OCI-M2 (cell line): ENCODE results near the gene ERCC1.
A peak's percentile ranks its signal among the peaks of the same experiment; 100 is the strongest.
"Not testable (repeated sequence)": the region's sequence is repeated elsewhere in the genome, so short reads cannot be mapped to it uniquely, and the experiment has no call there.

ENCODE experiments used
- DNase-seq: peaks from one replicate; lab custom pipeline; 2025; ENCODE audit not compliant: unreplicated experiment; lab: John Stamatoyannopoulos, UW

Gene ERCC1

DNA sequence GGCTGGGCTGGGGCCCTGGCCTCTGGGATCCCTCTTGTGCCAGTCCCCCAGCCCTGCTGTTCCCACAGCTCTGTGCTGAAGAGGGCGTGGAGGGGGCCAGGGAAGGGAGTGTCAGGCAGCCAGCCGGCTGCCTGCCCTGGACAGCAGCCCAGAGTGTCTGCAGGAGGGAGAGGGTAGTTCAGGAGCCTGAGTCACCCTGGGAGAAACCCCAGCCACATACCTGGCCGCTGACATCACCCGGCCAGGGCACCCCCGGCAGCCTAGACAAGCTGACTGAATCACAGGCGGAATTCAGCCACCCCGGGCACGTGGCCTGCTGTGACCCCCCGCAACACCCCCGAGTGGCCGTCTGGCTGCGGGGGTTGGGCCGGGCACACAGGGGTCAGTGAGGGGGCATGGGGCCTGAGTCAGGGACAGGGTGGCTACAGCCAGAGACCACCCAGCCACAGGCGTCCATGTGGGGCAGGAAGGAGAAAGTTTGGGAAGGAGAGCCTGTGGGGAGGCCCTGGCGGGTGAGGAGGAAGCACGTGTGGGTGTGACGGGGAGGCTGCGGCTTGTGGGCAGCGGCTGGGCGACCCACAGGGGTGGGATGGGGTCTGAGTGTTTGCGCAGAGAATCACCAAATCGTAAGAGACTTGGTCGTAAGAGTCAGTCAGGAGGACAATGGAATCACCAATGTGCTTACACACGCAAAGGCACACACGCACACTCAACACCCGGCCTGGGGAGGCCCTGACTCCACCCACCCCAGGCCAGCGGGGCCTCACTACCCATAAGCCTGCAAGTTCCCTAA, 32.2 kb upstream of the ERCC1 start:
- no peak for DNase-seq

DNA sequence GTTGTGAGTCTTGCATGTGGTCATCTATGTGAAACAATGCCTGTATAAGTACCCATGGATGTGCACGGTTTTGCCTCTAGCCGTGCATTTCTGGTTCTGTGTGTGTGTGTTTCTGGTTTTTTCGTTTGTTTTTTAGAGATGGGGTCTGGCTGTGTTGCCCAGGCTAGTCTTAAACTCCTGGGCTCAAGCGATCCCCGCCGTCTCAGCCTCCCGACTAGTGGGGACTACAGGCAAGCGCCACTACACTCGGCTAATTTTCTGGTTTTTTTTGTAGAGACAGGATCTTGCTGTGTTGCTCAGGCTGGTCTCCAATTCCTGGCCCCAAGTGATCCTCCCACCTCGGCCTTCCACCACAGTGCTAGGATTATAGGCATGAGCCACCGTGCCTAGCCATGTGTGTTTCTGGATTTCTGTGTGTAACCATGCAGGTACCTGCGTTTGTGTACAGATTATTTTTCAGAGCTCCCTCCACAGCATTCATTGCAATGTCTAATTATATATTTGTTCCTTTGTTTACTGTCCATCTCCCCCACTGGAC, 28.2 kb upstream of the ERCC1 start:
- no peak for DNase-seq

DNA sequence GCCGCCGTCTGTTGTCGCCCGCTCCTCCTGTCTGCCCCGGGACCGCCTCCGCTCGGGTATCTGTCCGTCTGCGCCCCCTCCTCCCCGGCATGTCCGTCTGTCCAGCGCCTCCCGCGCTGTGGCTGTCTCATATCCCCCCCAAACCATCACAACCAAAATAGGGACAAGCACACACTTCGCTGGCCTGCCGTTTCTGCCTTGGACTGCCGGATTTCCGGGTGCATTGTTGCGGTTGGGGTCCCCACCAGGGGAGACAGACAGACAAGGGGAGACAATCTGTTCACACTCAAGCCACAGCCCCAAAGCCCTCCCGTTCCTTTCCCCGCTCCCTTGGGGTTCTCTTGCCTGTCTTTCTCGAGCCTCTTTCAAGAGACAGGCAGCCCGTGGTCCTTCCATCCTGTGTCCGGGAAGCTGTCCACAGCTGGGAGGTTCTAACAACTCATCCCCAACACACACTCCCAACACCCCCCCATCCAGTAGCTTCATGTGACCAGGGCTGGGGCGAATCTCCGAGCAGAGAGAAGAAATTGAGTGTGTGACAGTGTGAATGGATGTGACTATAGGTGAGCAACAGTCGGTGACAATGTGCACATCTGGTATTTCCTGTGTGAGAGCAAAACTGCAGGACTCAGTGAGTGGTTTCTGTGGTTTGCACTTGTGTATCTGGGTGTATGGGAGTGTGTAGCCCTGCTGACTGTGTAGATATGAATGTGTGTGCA, 27.6 kb upstream of the ERCC1 start:
- no peak for DNase-seq

DNA sequence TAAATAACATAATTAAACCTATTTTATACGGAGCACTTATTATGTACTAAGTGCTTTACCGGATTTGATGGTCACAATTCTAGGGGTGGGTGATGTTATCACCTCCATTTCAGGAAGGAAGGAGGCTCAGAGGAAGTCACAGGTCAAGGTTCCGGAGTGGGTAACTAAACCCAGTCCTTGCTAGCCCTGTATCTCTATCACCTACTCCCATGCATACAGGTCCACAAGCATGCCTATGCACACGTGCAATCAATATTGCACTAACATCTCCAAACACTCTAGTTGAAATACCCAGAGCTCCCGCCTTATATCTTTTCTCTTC, 26.3 kb upstream of the ERCC1 start:
- no peak for DNase-seq

DNA sequence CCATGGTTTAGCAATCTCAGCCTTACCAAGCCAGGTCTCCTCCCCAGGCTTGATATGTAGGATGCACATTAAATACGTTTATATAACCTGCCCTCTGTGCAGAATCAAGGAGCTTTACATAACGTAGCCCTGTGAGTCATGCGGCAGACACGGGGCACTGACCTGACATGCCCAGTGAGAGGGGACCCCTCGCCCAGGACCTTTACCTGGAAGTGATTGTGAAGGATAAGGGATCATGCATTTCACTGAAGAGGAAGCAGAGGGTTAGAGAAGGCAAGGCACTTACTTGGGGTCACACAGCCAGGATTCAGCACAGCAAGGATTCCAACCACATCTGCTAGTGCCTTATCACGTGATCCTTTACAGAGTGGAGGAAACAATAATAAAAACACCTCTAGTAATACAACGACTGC, 25.2 kb upstream of the ERCC1 start:
- DNase-seq, result no peak

DNA sequence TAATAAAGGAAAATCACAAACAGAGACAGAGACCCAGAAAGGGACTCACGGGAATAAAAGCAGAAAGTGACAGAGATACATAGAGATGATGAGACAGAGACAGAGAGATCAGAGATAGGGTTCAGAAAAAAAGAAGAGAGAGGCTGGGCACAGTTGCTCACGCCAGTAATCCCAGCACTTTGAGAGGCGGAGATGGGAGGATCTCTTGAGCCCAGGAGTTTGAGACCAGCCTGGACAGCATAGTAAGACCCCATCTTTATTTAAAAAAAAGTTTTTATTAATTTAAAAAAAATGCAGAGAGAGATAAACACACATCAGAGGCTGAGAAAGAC, 24.7 kb upstream of the ERCC1 start:
- DNase-seq, result no peak

DNA sequence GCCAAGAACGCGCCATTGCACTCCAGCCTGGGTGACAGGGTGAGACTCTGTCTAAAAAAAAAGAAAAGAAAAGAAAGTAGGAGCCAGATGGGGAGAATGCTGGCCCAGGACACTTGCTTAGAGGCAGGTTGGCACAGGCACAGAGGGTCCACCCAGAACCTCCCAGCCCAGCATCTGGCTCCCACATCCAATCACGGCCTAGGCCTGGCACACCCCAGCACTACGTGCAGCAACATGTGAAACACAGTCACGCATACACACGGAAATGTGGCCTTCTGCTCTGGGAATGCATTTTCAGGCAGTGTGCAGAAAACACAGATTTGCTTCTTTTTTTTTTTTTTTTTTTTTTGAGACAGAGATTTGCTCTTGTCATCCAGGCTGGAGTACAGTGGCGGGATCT, 23.2 kb upstream of the ERCC1 start:
- no peak for DNase-seq

DNA sequence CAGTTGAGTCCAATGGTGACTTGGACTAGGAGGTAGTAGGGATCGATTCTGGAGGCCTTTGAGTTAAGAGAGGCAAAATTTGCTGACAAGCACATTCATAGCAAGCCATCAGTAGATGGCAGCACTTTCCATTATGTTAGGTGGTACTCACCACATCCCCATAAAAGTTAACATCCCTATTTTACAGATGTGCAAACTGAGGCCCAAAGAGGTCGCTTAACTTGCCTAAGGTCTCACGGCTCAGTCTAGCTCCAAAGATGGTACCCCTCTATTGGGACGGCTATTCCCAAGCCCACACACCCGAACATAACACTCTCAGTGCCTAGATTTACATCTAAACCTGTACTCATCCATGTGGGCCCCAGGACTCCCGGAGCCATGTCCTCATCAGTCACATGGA, 22.6 kb upstream of the ERCC1 start:
- no peak for DNase-seq

DNA sequence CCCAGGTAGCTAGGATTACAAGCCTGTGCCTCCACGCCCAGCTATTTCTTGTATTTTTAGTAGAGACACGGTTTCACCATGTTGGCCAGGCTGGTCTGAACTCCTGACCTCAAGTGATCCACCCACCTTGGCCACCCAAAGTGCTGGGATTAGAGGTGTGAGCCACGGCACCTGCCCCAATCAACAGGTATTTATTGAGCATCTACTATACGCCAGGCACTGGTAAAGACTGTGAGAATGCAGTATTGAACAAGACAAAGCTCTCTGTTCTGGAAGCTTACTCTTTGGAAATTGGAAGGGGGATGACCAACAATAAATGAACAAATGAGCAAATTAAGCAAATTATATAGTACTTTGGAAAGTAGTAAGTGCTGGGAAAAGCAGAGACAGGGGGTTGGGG, 21.4 kb upstream of the ERCC1 start:
- no peak for DNase-seq

DNA sequence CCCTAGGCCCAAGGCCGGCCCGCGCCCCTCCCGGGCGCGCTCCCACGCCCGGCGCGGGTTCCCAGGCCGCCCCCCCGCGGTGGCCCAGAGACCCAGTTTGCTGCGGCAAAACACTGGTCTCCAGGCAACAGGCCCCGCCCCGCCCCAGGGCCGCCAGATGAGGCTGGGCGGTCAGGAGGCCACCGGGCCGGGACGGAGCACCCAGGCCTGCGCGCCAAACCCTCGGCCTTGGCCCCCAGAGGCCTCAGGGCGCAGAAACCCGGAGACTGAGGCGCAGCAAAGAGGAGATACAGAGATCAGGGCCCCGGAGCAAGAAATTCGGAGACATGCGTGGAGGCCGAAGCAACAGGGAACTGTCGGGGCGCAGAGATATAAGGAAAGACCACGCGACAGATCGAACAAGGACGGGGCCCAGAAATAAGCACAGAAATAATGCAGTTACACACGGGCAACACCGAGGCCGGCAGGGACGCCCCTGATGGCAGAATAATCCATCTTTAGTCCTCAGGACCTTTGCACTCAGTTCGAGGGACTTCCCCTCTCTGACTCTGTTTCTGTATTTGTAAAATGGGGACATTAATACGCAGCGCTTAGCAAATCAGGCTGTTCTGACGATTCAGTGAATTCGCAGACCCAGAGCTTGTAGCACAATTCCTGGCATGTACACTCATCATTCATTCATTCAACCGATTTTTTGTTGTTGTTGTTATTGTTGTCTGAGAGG, 20.8 kb upstream of the ERCC1 start:
- DNase-seq, result no peak

DNA sequence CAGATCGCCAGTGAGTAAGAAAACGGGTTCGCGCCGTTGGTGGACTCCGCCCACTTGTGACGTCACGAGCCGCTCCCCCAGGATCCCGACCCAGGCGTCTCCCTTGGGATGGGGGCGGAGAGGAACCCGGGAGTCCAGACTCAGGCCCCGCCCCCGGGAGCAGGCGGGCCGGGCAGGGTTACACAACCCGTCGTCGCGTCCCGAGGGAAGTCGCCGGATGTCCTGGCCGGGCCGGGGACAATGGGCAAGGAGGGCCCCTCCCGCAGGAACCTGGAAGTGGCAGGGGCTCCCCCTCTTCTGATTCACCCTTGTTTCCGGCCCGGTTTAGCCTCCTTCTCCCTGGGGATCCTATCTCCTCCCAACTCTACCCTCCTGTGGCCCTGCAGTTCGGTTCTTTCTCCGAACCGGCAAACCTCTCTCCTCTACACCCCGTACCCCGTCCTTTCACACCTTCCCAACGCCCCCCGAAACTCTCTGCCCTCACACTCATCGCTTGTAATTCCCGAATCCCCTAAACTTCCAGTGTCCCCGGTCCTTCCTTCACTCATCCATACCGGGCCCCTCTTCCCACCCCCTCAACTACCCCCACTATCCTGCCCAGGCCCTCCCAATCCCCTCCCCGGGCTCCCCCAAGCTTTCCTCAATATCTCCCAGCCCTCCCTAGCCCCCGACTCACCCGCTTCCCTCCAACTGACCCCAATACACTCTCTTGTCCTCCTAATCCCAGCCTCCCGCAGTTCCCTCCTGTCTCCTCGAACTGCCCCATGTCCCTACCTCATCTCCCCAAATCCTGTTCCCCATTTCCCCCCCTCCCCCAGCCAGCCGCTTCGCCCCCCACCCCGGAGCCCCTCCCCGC, 20.0 kb upstream of the ERCC1 start:
- DNase-seq, result no peak

DNA sequence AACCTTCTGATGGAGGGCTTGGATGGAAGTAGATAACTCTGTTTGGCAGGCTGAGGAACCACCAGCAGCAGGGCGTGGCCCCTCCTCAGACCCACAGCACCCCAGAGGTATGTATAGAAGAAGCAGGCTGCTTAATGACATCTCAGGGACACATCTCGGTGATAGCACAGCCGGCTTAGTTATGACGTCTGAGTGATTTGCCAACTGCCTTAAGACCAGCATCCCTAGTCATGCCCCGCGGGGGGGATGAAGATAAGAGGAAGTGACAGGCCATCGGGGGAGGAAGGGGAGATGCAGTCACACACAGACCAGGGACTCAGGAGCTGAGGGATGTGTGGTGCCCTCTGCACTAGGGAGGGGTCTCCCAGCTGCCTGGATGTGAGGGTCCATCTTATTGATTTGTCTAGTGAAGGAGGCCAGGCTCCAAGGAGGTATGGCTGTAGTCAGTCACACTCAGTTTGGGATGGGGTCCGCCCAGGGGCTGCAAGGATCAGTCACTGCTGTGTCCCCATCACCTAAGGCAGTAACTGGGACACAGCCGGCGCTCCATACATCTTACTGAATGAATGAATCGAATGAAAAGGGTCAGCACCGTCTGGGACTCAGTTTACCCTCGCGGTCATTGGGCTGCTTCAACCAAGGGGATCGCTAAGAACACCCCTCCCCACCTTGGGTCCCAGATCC, 19.2 kb upstream of the ERCC1 start:
- DNase-seq, result peak; percentile 40

DNA sequence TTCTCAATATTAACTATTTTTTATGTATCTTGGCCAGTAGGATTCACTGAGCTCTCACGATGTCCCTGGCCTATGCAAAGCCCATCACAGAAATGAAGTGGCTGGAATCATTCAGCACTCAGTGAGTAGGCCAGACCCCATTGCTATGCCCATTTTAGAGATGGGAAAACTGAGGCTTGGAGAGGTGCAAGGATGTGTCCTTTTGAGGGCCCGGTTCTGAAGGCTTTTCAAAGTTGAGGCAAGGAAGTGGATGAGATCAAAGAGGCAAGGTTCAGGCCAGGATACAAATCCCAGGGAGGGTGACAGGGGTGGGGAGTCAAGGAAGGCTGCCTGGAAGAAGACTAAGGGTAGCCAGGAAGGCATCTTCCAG, 18.7 kb upstream of the ERCC1 start:
- no peak for DNase-seq

DNA sequence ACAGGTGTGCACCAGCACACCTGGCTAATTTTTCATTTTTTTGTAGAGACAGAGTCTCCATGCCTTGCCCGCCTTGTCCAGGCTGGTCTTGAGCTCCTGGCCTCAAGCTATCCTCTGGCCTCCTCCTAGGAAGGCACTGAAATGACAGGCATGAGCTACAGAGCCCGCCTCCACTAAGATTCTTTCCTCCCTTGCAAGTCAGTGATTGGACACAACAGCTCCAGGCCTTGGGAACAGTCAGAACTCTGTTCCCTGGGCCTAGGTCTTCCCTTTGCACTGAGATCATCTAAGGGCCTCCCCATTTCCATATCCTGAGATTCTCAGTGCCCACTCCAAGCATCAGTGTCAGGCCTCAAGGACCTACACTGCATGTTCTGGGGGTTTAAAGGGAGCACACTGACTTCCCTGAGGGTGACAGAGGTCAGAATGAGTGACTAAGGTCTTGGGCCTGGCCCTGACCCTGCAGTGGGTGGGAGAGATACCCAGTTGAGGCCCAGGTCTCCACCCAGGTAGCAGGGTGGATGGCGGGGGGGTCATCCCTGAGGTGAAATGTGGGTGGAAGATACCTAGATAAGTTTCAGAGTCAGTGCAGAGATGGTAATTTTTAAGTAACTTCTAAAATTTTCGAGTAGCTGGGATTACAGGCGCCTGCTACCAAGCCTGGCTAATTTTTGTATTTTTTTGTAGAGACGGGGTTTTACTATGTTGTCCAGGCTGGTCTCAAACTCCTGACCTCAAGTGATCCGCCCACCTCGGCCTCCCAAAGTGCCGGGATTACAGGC, 17.3 kb upstream of the ERCC1 start:
- no peak for DNase-seq

DNA sequence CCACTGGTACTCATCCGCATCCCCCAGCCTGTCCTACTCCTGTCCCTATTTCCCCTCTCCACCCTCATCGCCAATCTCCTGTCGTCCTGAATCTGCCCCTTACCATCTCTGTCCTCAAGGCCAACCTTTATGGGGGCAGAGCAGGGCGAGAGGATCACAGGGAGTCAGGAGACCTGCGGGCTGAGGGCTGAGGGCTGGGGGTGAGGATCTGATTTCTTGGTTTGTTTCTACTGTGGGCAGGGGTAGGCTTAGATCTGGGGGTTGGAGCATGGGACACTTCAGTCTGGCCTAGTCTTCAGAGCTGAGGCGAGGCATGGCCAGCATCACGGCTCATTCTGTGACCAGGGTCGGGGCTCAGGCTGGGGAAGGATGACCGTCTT, 16.5 kb upstream of the ERCC1 start:
- DNase-seq, result no peak

DNA sequence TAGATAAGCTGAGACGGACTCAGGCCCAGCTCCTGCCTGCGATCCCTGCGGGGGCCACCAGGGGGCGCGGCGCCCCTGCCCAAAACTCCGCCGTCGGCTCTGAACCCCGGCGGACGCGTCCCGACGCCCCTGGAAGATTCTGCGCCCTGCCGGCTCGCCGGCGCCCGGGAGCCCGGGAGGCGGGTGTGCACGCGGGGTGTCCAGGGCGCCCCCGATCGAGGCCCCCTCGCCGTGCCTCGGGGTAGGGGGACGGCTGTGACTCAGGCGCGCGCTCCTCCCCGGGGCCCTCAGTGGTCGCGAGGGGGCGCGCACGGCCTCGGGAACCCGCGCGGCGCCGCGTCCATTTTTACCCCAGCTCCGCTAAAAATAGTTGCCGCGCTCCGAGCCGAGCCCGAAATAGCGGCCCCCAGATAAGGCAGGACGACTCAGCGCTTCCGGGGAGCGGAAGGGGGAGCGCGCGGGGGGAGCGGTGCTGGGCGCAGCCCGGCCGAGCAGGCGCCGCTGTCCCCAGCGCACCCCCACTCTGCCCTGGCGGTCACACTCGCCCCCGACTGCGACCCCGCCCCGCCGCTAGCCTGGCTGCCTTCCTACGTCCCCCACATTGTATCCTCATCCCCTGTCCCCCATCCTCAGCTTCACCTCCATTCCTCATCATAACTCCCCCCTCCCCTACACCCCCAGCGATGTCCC, 16.0 kb upstream of the ERCC1 start:
- peak; percentile 62 for DNase-seq

DNA sequence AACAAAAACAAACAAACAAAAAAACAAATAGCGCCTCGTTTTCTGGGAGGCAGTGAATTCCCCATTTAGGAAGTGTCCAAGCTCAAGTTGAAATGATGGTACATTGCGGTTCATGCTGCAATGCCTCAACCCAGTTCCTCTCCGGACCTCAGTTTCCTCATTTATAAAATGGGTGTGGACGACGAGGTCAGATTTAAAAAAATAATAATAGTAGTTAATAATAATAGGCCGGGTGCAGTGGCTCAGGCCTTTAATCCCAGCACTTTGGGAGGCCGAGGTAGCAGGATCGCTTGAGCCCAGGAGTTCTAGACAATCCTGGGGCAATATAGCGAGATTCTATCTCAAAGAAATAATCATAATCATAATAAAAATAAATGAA, 15.5 kb upstream of the ERCC1 start:
- DNase-seq, result no peak

DNA sequence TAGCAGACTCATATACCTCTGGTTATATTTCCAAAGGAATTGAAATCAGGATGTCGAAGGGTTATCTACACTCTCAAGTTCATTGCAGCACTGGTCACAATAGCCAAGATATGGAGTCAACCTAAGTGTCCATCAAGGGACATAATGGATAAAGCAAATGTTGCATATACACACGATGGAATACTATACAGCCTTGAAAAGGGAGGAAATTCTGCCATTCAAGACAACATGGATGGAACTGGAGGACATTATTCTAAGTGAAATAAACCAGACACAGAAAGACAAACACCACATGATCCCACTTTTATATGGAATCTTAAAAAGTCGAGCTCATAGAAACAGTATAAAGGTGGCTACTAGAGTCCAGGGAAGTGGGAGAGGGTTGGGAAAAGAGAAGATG, 13.6 kb upstream of the ERCC1 start:
- no peak for DNase-seq

DNA sequence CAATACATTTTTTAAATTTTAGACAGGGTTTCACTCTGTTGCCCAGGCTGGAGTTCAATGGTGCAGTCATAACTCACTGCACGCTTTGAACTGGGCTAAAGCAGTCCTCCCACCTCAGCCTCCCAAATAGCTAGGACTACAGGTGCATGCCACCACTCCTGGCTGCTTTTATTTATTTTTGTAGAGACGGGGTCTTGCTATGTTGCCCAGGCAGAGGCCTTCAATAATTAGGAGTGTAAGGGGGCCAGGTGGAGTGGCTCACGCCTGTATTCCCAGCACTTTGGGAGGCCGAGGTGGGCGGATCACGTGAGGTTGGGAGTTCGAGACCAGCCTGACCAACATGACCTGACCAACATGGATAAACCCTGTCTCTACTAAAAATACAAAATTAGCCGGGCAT, 8.8 kb upstream of the ERCC1 start:
- not testable (repeated sequence) for DNase-seq
